ENCODE measurements around the gene SLC44A2. TPM values are rescaled to one million over a fixed set of nuclear protein-coding genes. Genes with fewer than 3 reads are reported as not detected.

The SLC44A2 gene
- total and polyA plus RNA-seq, 7 experiments from 2014 or later: 148 to 375 (median 216) TPM

DNA sequence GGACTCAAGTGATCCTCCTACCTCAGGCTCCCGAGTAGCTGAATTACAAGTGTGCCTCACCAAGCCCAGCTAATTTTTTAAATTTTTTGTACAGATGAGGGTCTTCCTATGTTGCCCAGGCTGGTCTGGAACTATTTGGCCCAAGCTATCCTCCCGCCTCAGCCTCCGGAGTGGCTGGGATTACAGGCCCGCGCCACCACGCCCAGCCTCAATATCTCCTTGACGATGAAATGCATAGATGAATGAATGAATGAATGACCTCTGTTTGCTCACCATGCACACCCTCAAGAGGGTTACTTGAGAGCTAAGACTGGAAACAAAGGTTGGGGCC lies 23.4 kb upstream of the SLC44A2 start:
- CTCF ChIA-PET: interaction anchor here (1.4 to 5.3 kb wide), 4 partner anchors 21 to 43 kb away, joined by 3 to 27 read pairs (median 14); no protein-coding TSS in a partner anchor
- POLR2A ChIA-PET: interaction anchor here (0.5 to 13.4 kb wide), 13 partner anchors 10 to 191 kb away, joined by 3 to 190 read pairs (median 14); partner anchors contain the start of genes CDKN2D, KRI1 and SLC44A2
- Mint-ChIP-seq H3K36me3 (peaks cover 0 to 9% (median 3%) of the 10 kb centered on the region in 5 donors), H3K27me3 (peaks cover 0 to 12% (median 0%) of the 10 kb centered on the region in 5 donors), H3K4me3 (peak overlapping the region; percentile 59 to 100 (median 83)), H3K4me1 (peaks cover 18 to 34% (median 29%) of the 10 kb centered on the region in 7 donors), H3K9me3 (peaks cover 0 to 2% (median 0%) of the 10 kb centered on the region in 11 donors), H3K27ac (peak overlapping the region; percentile 47 to 100 (median 83))
- Histone ChIP-seq H3K9me3 (ENCODE audit: control insufficient read depth in 2 of 3, low read length in 3 of 3) (no peaks in the 10 kb centered on the region), H3K36me3 (ENCODE audit: control insufficient read depth in 2 of 3, insufficient read depth in 3 of 3, low read length in 3 of 3) (peaks cover 0 to 9% (median 0%) of the 10 kb centered on the region in 3 experiments), H3K27me3 (ENCODE audit: control insufficient read depth in 2 of 2, insufficient read depth in 2 of 2, low read length in 2 of 2) (no peaks in the 10 kb centered on the region), H3K4me1 (ENCODE audit: control insufficient read depth in 2 of 2, insufficient read depth in 2 of 2, low read length in 2 of 2) (peaks cover 15 to 23% of the 10 kb centered on the region in 2 donors), H3K27ac (ENCODE audit: low read depth, low read length) (peak overlapping the region; percentile 47), H3K4me3 (ENCODE audit: low read length) (peak overlapping the region; percentile 35)
- ATAC-seq: no peak
- intact Hi-C loops (cut with micrococcal nuclease): loop anchor here (1.0 to 2.0 kb wide), 3 partner anchors 42 to 234 kb away; partner anchors contain the start of gene TMED1 (in 1 of the 2)
- DNase-seq: no peak

DNA sequence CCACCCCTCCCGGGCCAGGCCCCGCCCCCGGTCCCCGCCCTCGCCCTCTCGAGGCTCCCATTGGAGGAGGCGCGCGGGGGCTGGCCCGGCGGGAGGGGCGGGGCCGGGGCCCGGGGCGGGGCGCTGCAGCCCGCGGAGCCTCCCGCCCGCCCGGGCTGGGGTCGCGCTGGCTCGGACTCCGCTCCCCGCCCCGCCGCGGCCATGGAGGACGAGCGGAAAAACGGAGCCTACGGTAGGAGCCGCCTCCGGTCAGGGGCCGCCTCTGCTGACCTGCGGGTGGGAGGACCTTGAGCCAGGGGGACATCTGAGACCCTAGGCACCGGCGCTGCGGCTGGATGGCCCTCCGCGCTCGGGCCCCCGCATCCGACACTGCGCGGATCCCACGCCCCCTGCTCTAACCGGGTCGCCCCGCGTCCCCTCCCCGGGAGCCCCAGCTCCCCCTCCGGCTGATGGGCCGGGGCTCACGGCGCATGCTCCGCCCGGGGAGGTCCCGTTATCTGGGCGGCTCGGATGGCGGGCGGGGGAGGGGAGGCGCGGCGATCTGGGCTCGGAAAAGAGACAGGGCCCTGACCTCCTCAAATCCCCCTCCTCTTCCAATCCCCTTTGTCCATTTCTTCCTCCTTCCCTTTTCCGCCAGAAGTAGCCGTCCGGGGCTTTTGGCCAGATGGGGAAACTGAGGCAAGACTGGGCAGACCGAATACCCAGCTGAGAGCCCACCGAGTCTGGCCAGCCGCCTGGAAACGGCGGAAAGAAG lies 22.8 kb upstream of the SLC44A2 start:
- peaks cover 18 to 37% (median 31%) of the 10 kb centered on the region in 7 donors for H3K4me1 Mint-ChIP-seq
- H3K27ac Mint-ChIP-seq: peak overlapping the region; percentile 94 to 100 (median 100)
- no peaks in the 10 kb centered on the region for H3K9me3 ChIP-seq (ENCODE audit: control insufficient read depth in 2 of 3, low read length in 3 of 3)
- H3K4me1 ChIP-seq (ENCODE audit: control insufficient read depth in 2 of 2, insufficient read depth in 2 of 2, low read length in 2 of 2): peaks cover 15 to 20% of the 10 kb centered on the region in 2 donors
- ATAC-seq (peak; percentile 93), DNase-seq (peak; percentile 73 to 89 (median 86))
- intact Hi-C loops (cut with micrococcal nuclease): loop anchor here (1.0 to 2.0 kb wide), 10 partner anchors 13 to 269 kb away; partner anchors contain the start of genes CARM1 (in 1 of the 2), ILF3 (in 1 of the 2) and TMED1 (in 1 of the 2)
- H3K36me3 Mint-ChIP-seq: peaks cover 0 to 9% (median 6%) of the 10 kb centered on the region in 5 donors
- peaks cover 0 to 9% (median 0%) of the 10 kb centered on the region in 3 experiments for H3K36me3 ChIP-seq (ENCODE audit: control insufficient read depth in 2 of 3, insufficient read depth in 3 of 3, low read length in 3 of 3)
- H3K9me3 Mint-ChIP-seq: peaks cover 0 to 2% (median 0%) of the 10 kb centered on the region in 11 donors
- ChIA-PET POLR2A (interaction anchor here (0.5 to 13.4 kb wide), 22 partner anchors 10 to 506 kb away, joined by 3 to 190 read pairs (median 6); partner anchors contain the start of genes ATG4D, CDKN2D, DNM2 and ICAM1), CTCF (interaction anchor here (1.4 to 5.3 kb wide), 3 partner anchors 21 to 42 kb away, joined by 3 to 27 read pairs (median 25); no protein-coding TSS in a partner anchor)
- H3K27me3 ChIP-seq (ENCODE audit: control insufficient read depth in 2 of 2, insufficient read depth in 2 of 2, low read length in 2 of 2): no peaks in the 10 kb centered on the region
- H3K4me3 ChIP-seq (ENCODE audit: low read length): peak overlapping the region; percentile 92
- H3K27ac ChIP-seq (ENCODE audit: low read depth, low read length): peak overlapping the region; percentile 100
- H3K4me3 Mint-ChIP-seq: peak overlapping the region; percentile 97 to 100 (median 99)
- peaks cover 0 to 12% (median 0%) of the 10 kb centered on the region in 5 donors for H3K27me3 Mint-ChIP-seq

DNA sequence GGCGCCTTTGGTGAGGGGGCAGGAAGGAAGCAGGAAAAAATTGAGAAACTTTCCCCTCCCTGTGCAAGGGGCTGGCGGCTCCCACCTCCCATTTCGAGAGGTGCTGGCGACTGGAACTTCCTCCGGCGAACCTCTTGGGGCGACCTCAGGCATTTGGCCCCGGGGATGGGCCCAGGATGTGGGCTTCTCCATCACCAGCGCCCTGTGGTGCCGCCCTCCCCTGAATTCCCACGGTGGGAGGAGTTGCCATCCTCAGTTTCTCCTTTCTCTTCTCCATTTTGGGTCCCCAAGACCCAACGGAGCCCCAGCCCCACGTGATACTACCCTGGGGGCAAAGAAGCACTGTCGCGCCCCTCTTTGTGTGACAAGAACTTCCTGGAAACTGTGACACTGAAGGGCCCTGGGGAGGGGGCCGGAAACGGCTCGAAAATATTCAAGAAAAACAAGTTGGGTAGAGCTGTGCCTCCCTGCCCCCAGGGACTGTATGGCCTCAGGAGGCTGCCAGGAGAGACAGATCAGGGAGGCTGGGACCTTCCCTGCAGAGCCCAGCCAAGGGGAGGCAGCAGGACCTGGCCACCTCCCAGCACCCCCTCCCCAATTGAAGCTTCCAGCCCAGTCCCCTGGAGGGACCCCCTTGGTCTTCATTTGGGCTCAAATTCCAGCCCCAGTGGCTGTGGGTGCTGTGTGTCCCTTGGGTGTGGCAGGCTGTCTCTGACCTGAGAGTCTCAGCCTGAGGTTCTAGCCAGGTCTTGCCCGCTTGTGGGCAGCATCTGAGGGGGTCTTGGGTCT lies 22.1 kb upstream of the SLC44A2 start:
- ATAC-seq: peak; percentile 72
- Mint-ChIP-seq H3K4me1 (peaks cover 18 to 40% (median 34%) of the 10 kb centered on the region in 7 donors), H3K27ac (peak overlapping the region; percentile 94 to 100 (median 100)), H3K4me3 (peak overlapping the region; percentile 97 to 100 (median 99)), H3K36me3 (peaks cover 0 to 9% (median 6%) of the 10 kb centered on the region in 5 donors), H3K27me3 (peaks cover 0 to 12% (median 0%) of the 10 kb centered on the region in 5 donors), H3K9me3 (peaks cover 0 to 2% (median 0%) of the 10 kb centered on the region in 11 donors)
- Histone ChIP-seq H3K4me3 (ENCODE audit: low read length) (peak overlapping the region; percentile 92), H3K9me3 (ENCODE audit: control insufficient read depth in 2 of 3, low read length in 3 of 3) (no peaks in the 10 kb centered on the region), H3K27me3 (ENCODE audit: control insufficient read depth in 2 of 2, insufficient read depth in 2 of 2, low read length in 2 of 2) (no peaks in the 10 kb centered on the region), H3K4me1 (ENCODE audit: control insufficient read depth in 2 of 2, insufficient read depth in 2 of 2, low read length in 2 of 2) (peaks cover 15 to 20% of the 10 kb centered on the region in 2 donors), H3K36me3 (ENCODE audit: control insufficient read depth in 2 of 3, insufficient read depth in 3 of 3, low read length in 3 of 3) (peaks cover 0 to 9% (median 0%) of the 10 kb centered on the region in 3 experiments), H3K27ac (ENCODE audit: low read depth, low read length) (peak overlapping the region; percentile 100)
- intact Hi-C loops (cut with micrococcal nuclease): loop anchor here (1.0 to 2.0 kb wide), 9 partner anchors 12 to 268 kb away; partner anchors contain the start of genes CARM1 (in 1 of the 2) and ILF3 (in 1 of the 2)
- ChIA-PET POLR2A (interaction anchor here (0.7 to 13.4 kb wide), 21 partner anchors 9 to 507 kb away, joined by 3 to 190 read pairs (median 7); partner anchors contain the start of genes ATG4D, CDKN2D, DNM2 and ICAM1), CTCF (interaction anchor here (0.6 to 5.3 kb wide), 6 partner anchors 22 to 178 kb away, joined by 3 to 27 read pairs (median 3); no protein-coding TSS in a partner anchor)
- DNase-seq: peak; percentile 54 to 94 (median 89)

DNA sequence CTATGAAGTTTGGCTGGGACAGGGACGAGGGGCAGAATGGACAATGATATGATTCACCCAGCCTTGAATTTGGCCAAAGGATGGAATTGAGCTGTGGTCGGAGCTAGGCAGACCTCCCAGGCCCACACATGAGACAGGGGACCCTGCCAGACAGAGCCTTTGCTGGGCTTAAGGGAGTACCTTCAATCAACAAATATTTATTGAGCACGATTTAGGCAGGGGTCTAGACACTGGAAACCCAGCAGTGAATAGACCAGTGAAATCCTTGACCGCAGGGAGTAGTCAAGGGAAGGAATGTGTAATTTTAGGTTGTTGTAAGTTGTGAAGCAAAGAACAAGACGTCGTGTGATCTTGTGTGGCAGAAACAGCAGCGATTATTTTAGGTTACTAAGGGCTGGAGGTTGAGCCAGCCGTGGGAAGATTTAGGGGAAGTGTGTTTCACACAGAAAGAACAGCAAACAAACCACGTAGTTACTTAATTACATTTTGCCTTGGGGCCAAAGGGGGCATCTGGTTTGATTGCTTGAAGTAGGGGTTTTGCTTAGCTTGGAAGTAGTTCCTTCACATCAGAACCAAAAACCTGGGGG lies 21.4 kb upstream of the SLC44A2 start:
- ATAC-seq (peak; percentile 43), DNase-seq (peak in 8 of 9 donors; percentile 25 to 77 (median 66))
- CTCF ChIA-PET: interaction anchor here (0.6 to 5.3 kb wide), 5 partner anchors 23 to 177 kb away, joined by 3 to 27 read pairs (median 3); no protein-coding TSS in a partner anchor
- Mint-ChIP-seq H3K27ac (peak overlapping the region; percentile 94 to 100 (median 100)), H3K9me3 (peaks cover 0 to 2% (median 0%) of the 10 kb centered on the region in 11 donors), H3K36me3 (peaks cover 0 to 9% (median 6%) of the 10 kb centered on the region in 5 donors), H3K27me3 (peaks cover 0 to 12% (median 0%) of the 10 kb centered on the region in 5 donors), H3K4me3 (peak overlapping the region; percentile 97 to 100 (median 99)), H3K4me1 (peaks cover 18 to 42% (median 35%) of the 10 kb centered on the region in 7 donors)
- intact Hi-C loops (cut with micrococcal nuclease): loop anchor here (1.0 to 2.0 kb wide), 9 partner anchors 11 to 267 kb away; partner anchors contain the start of genes CARM1 (in 1 of the 2) and ILF3 (in 1 of the 2)
- Histone ChIP-seq H3K4me1 (ENCODE audit: control insufficient read depth in 2 of 2, insufficient read depth in 2 of 2, low read length in 2 of 2) (peaks cover 15 to 20% of the 10 kb centered on the region in 2 donors), H3K4me3 (ENCODE audit: low read length) (peak overlapping the region; percentile 92), H3K27me3 (ENCODE audit: control insufficient read depth in 2 of 2, insufficient read depth in 2 of 2, low read length in 2 of 2) (no peaks in the 10 kb centered on the region), H3K36me3 (ENCODE audit: control insufficient read depth in 2 of 3, insufficient read depth in 3 of 3, low read length in 3 of 3) (peaks cover 0 to 9% (median 0%) of the 10 kb centered on the region in 3 experiments), H3K9me3 (ENCODE audit: control insufficient read depth in 2 of 3, low read length in 3 of 3) (no peaks in the 10 kb centered on the region), H3K27ac (ENCODE audit: low read depth, low read length) (peak overlapping the region; percentile 100)
- POLR2A ChIA-PET: interaction anchor here (0.7 to 13.4 kb wide), 25 partner anchors 7 to 508 kb away, joined by 3 to 190 read pairs (median 5); partner anchors contain the start of genes ATG4D, CDKN2D, DNM2 and ICAM1

GRCh38 chr19:10604460-10604980 lies 20.8 kb upstream of the SLC44A2 start:
- H3K36me3 Mint-ChIP-seq: peaks cover 0 to 9% (median 6%) of the 10 kb centered on the region in 5 donors
- peaks cover 0 to 2% (median 0%) of the 10 kb centered on the region in 11 donors for H3K9me3 Mint-ChIP-seq
- ATAC-seq: no peak
- H3K27ac Mint-ChIP-seq: peak overlapping the region; percentile 94 to 100 (median 100)
- intact Hi-C loops (cut with micrococcal nuclease): no loop called here
- Histone ChIP-seq H3K27me3 (ENCODE audit: control insufficient read depth in 2 of 2, insufficient read depth in 2 of 2, low read length in 2 of 2) (no peaks in the 10 kb centered on the region), H3K27ac (ENCODE audit: low read depth, low read length) (peak overlapping the region; percentile 100), H3K9me3 (ENCODE audit: control insufficient read depth in 2 of 3, low read length in 3 of 3) (no peaks in the 10 kb centered on the region), H3K4me3 (ENCODE audit: low read length) (peak overlapping the region; percentile 92), H3K4me1 (ENCODE audit: control insufficient read depth in 2 of 2, insufficient read depth in 2 of 2, low read length in 2 of 2) (peaks cover 15 to 20% of the 10 kb centered on the region in 2 donors), H3K36me3 (ENCODE audit: control insufficient read depth in 2 of 3, insufficient read depth in 3 of 3, low read length in 3 of 3) (peaks cover 0 to 9% (median 0%) of the 10 kb centered on the region in 3 experiments)
- POLR2A ChIA-PET: interaction anchor here (0.5 to 13.4 kb wide), 18 partner anchors 8 to 333 kb away, joined by 3 to 190 read pairs (median 6); partner anchors contain the start of genes CDKN2D, ICAM1, KRI1 and SLC44A2
- peaks cover 18 to 47% (median 35%) of the 10 kb centered on the region in 7 donors for H3K4me1 Mint-ChIP-seq
- DNase-seq: peak in 3 of 9 donors; percentile 13 to 34 (median 28)
- CTCF ChIA-PET: interaction anchor here (0.6 to 5.3 kb wide), 4 partner anchors 23 to 48 kb away, joined by 3 to 27 read pairs (median 14); no protein-coding TSS in a partner anchor
- peak overlapping the region; percentile 97 to 100 (median 99) for H3K4me3 Mint-ChIP-seq
- peaks cover 0 to 11% (median 0%) of the 10 kb centered on the region in 5 donors for H3K27me3 Mint-ChIP-seq

Data from naive thymus-derived CD4-positive, alpha-beta T cell (primary cell).